Right lobe of liver (tissue), 6 donors: ENCODE data around the gene DACT1. TPM values are rescaled to one million over a fixed set of nuclear protein-coding genes. Genes with fewer than 3 reads are reported as not detected.

Experiments used
- ATAC-seq, 4 donors: fragments of 200-7000 bp; cut with Tn5 transposase; one replicate each; pipeline ENCODE4 v1.9.1; 2020; ENCODE audit warnings: mild to moderate bottlenecking in 4 of 4, moderate library complexity in 4 of 4
- DNase-seq, 3 donors: peaks; one replicate each; pipeline ENCODE4 v3.0.0-alpha.2; 2020
- H3K27ac ChIP-seq, 3 donors: fragments of 200-600 bp; one replicate each; pipeline ENCODE4 v1.8.0; 2022
- H3K27me3 ChIP-seq, 2 donors: fragments of 200-600 bp; one replicate each; pipeline ENCODE4 v1.8.0; 2022
- H3K36me3 ChIP-seq, 4 donors: fragments of 200-600 bp; sonication (generic) in 1 of 4; one replicate each; pipeline versions ENCODE4 v1.5.1 to v1.8.0; 2017 to 2022; ENCODE audit warnings: control low read depth in 1 of 4
- H3K4me1 ChIP-seq, 4 donors: fragments of 200-600 bp; sonication (generic) in 1 of 4; one replicate each; pipeline versions ENCODE4 v1.5.1 to v1.8.0; 2017 to 2022; ENCODE audit warnings: control low read depth in 1 of 4
- H3K4me3 ChIP-seq, 3 donors: fragments of 200-600 bp; one replicate each; pipeline ENCODE4 v1.8.0; 2022
- H3K9me3 ChIP-seq, 4 donors: fragments of 200-600 bp; sonication (generic) in 1 of 4; one replicate each; pipeline versions ENCODE4 v1.5.1 to v1.8.0; 2017 to 2022; ENCODE audit warnings: control low read depth in 1 of 4
- CTCF ChIP-seq, 4 donors: fragments of 200-600 bp in 3 of 4; fragments of 450-650 bp in 1 of 4; IDR thresholded peaks; one replicate each; pipeline versions ENCODE4 v1.5.1 to v1.8.0; 2016 to 2022; ENCODE audit warnings: antibody characterized with exemption in 4 of 4, mild to moderate bottlenecking in 2 of 4
- POLR2A ChIP-seq: fragments of 450-650 bp; IDR thresholded peaks from one replicate; pipeline ENCODE4 v1.6.1; 2017; ENCODE audit warnings: antibody characterized with exemption, mild to moderate bottlenecking
- WGBS: methylation state at CpG from one replicate; pipeline ENCODE4 v1.1.6; 2018; ENCODE audit warnings: low coverage, low lambda C conversion rate; ENCODE audit not compliant: insufficient coverage; ENCODE audit errors: missing lambda C conversion rate; 5-methylcytosine and 5-hydroxymethylcytosine counted together
- intact Hi-C, 2 donors: fragments of 100-400 bp; cut with DNase I; formaldehyde crosslinking; loops; one replicate each; pipeline versions ENCODE4 v1.11.2 to v1.14.1; 2022
- total RNA-seq, 6 experiments: library from RNA; depleted of rRNA in 2 of 6; stranded (reverse); fragments of >200 nt in 2 of 6; fragmentation: NEBNext Ultra II Directional in 3 of 6; extraction: Animal tissue kit (Norgen Biotek cat#: 25700) in 3 of 6; gene quantifications; one replicate each; pipeline versions ENCODE4 v1.1.0 to v1.2.4, GENCODE V29; 2016 to 2023
- donor health status: DM: no; HTN: yes; CAD: no.
- donor health status: DM: no; HTN: no; CAD: no.
- donor health status: DM: no; HTN: no; CAD: no.
- donor health status: DM: no; HTN: yes; CAD: no.
- donor health status: DM: no; HTN: yes; CAD: no.

DACT1 gene
- total RNA-seq, 6 experiments from 2014 or later, result 1.2 to 2.4 (median 1.4) TPM

GRCh38 chr14:58665773-58666500, 28.2 kb downstream of the DACT1 start:
- H3K9me3 ChIP-seq, result no peaks in the 10 kb centered on the region
- TF ChIP-seq CTCF (IDR thresholded peaks at IDR 0.05), result no peak
- TF ChIP-seq POLR2A, result no peak
- no peaks in the 10 kb centered on the region for H3K4me1 ChIP-seq
- H3K27ac ChIP-seq, result no peak overlapping the region
- ATAC-seq (peak; percentile 42 to 78 (median 58)), DNase-seq (no peak)
- H3K36me3 ChIP-seq, result no peaks in the 10 kb centered on the region
- intact Hi-C loops, result no loop called here
- WGBS, result 66% methylated on average over 2 of the region's 3 CpGs
- no peaks in the 10 kb centered on the region for H3K27me3 ChIP-seq
- no peak overlapping the region for H3K4me3 ChIP-seq

GRCh38 chr14:58666737-58667136, 29.0 kb downstream of the DACT1 start:
- ATAC-seq (no peak), DNase-seq (no peak)
- Histone ChIP-seq H3K36me3 (no peaks in the 10 kb centered on the region), H3K9me3 (no peaks in the 10 kb centered on the region), H3K27me3 (no peaks in the 10 kb centered on the region), H3K27ac (no peak overlapping the region), H3K4me3 (no peak overlapping the region), H3K4me1 (no peaks in the 10 kb centered on the region)
- intact Hi-C loops, result no loop called here
- TF ChIP-seq POLR2A, result no peak
- no peak for TF ChIP-seq CTCF (IDR thresholded peaks at IDR 0.05)

GRCh38 chr14:58667900-58668299, 30.1 kb downstream of the DACT1 start:
- no peak for TF ChIP-seq POLR2A
- no peak overlapping the region for H3K4me3 ChIP-seq
- H3K9me3 ChIP-seq, result no peaks in the 10 kb centered on the region
- no peaks in the 10 kb centered on the region for H3K36me3 ChIP-seq
- H3K27me3 ChIP-seq, result no peaks in the 10 kb centered on the region
- WGBS, result 68% methylated on average over 4 of the region's 5 CpGs
- DNase-seq, result no peak
- no peak overlapping the region for H3K27ac ChIP-seq
- no peak for ATAC-seq
- H3K4me1 ChIP-seq, result no peaks in the 10 kb centered on the region
- intact Hi-C loops, result no loop called here

- ATAC-seq (peak in 1 of 4 donors; percentile 34), DNase-seq (no peak)
- H3K9me3 ChIP-seq, result no peaks in the 10 kb centered on the region
- WGBS, result 50% methylated on average over 3 of the region's 5 CpGs
- no peaks in the 10 kb centered on the region for H3K36me3 ChIP-seq
- no peak overlapping the region for H3K4me3 ChIP-seq
- no peak overlapping the region for H3K27ac ChIP-seq
- intact Hi-C loops, result no loop called here
- no peaks in the 10 kb centered on the region for H3K4me1 ChIP-seq
- no peak for TF ChIP-seq POLR2A
- TF ChIP-seq CTCF (IDR thresholded peaks at IDR 0.05), result no peak
- no peaks in the 10 kb centered on the region for H3K27me3 ChIP-seq
These were observed 31.2 kb downstream of the DACT1 start for GRCh38 chr14:58668848-58669480.

GRCh38 chr14:58669556-58670200, 31.9 kb downstream of the DACT1 start:
- no peak overlapping the region for H3K27ac ChIP-seq

More at GRCh38 chr14:58669556-58670200, 31.9 kb downstream of the DACT1 start:
- 75% methylated on average over 7 of the region's 7 CpGs for WGBS
- Histone ChIP-seq H3K36me3 (no peaks in the 10 kb centered on the region), H3K27me3 (no peaks in the 10 kb centered on the region), H3K4me1 (no peaks in the 10 kb centered on the region), H3K9me3 (no peaks in the 10 kb centered on the region), H3K4me3 (no peak overlapping the region)
- intact Hi-C loops, result no loop called here
- no peak for DNase-seq
- no peak for ATAC-seq
- TF ChIP-seq CTCF (IDR thresholded peaks at IDR 0.05), result no peak
- TF ChIP-seq POLR2A, result no peak
